HG02798 (cell line): ENCODE data around the gene PPIL6.

Experiments
- ATAC-seq: cut with Tn5 transposase; IDR thresholded peaks from one replicate; pipeline ENCODE4 v1.9.1; 2021; ENCODE audit warnings: mild to moderate bottlenecking; ENCODE audit not compliant: unreplicated experiment, poor library complexity

The PPIL6 gene

GRCh38 chr6:109449795-109450673, 9.6 kb upstream of the PPIL6 start:
- ATAC-seq = no peak

- ATAC-seq = no peak
Measured at GRCh38 chr6:109449064-109449794, 8.8 kb upstream of the PPIL6 start.

- no peak for ATAC-seq
Measured at GRCh38 chr6:109448615-109449014, 8.2 kb upstream of the PPIL6 start.

- ATAC-seq = no peak
Measured at GRCh38 chr6:109447878-109448555, 7.6 kb upstream of the PPIL6 start.

- no peak for ATAC-seq
Measured at GRCh38 chr6:109447087-109447486, 6.7 kb upstream of the PPIL6 start.

GRCh38 chr6:109446541-109446940, 6.1 kb upstream of the PPIL6 start:
- no peak for ATAC-seq

GRCh38 chr6:109446072-109446471, 5.6 kb upstream of the PPIL6 start:
- ATAC-seq = no peak

- ATAC-seq = no peak
Measured at GRCh38 chr6:109445382-109445781, 5.0 kb upstream of the PPIL6 start.

GRCh38 chr6:109443425-109443950, 3.1 kb upstream of the PPIL6 start:
- no peak for ATAC-seq

- ATAC-seq = no peak
Measured at GRCh38 chr6:109442393-109442924, 2.0 kb upstream of the PPIL6 start.

GRCh38 chr6:109441069-109441816, 815 bp upstream of the PPIL6 start:
- peak; percentile 8 for ATAC-seq

- ATAC-seq = no peak
Measured at GRCh38 chr6:109436041-109436440, 4.4 kb downstream of the PPIL6 start.

- ATAC-seq = no peak
Measured at GRCh38 chr6:109434456-109434855, 6.0 kb downstream of the PPIL6 start.

- ATAC-seq = no peak
Measured at GRCh38 chr6:109429496-109429895, 10.9 kb downstream of the PPIL6 start.

GRCh38 chr6:109428889-109429477, 11.4 kb downstream of the PPIL6 start:
- ATAC-seq = no peak

GRCh38 chr6:109424946-109425345, 15.5 kb downstream of the PPIL6 start:
- no peak for ATAC-seq

GRCh38 chr6:109421184-109421583, 19.2 kb downstream of the PPIL6 start:
- ATAC-seq = no peak

- no peak for ATAC-seq
Measured at GRCh38 chr6:109420751-109421150, 19.7 kb downstream of the PPIL6 start.

GRCh38 chr6:109417646-109418045, 22.8 kb downstream of the PPIL6 start:
- ATAC-seq = no peak
